Fibroblast of lung (primary cell): ENCODE data around the gene FSTL4. TPM values are rescaled to one million over a fixed set of nuclear protein-coding genes. Genes with fewer than 3 reads are reported as not detected.

Experiments
- DNase-seq, 2 donors: peaks; one replicate each; pipeline versions ENCODE4 v3.0.0 to v3.0.0-alpha.2; 2010; ENCODE audit warnings: low read depth in 2 of 2
- H2AFZ ChIP-seq: 2 replicates; pipeline ENCODE4 v1.5.1; 2012; ENCODE audit warnings: low read length, control low read depth, inconsistent platforms
- H3K27ac ChIP-seq: 2 replicates; pipeline ENCODE4 v1.5.1; 2011; ENCODE audit warnings: low read length, control low read depth; ENCODE audit not compliant: insufficient read depth
- H3K27me3 ChIP-seq: 2 replicates; pipeline ENCODE4 v1.5.1; 2011; ENCODE audit warnings: mild to moderate bottlenecking, low read length; ENCODE audit not compliant: control insufficient read depth, insufficient read depth
- H3K36me3 ChIP-seq: 2 replicates; pipeline ENCODE4 v1.5.1; 2011; ENCODE audit warnings: low read length; ENCODE audit not compliant: control insufficient read depth, insufficient read depth
- H3K4me1 ChIP-seq: 2 replicates; pipeline ENCODE4 v1.5.1; 2011; ENCODE audit warnings: low read length; ENCODE audit not compliant: control insufficient read depth, insufficient read depth; ENCODE audit errors: extremely low read depth
- H3K4me2 ChIP-seq: 2 replicates; pipeline ENCODE4 v1.5.1; 2011; ENCODE audit warnings: low read length, control low read depth; ENCODE audit not compliant: insufficient read depth; ENCODE audit errors: extremely low read depth
- H3K4me3 ChIP-seq, 4 experiments: fragments of 200-600 bp in 1 of 4; sonication (generic) in 1 of 4; replicated peaks in 1 of 4; 2 replicates each; pipeline ENCODE4 v1.5.1; 2011 to 2016; ENCODE audit warnings: low read length in 4 of 4, low read depth in 3 of 4, mild to moderate bottlenecking in 3 of 4, control low read depth in 2 of 4, inconsistent platforms in 1 of 4, mixed read lengths in 1 of 4; ENCODE audit not compliant: insufficient read depth in 1 of 4; ENCODE audit errors: control extremely low read depth in 1 of 4
- H3K79me2 ChIP-seq: 2 replicates; pipeline ENCODE4 v1.5.1; 2012; ENCODE audit warnings: mild to moderate bottlenecking, low read length, inconsistent platforms; ENCODE audit not compliant: control insufficient read depth, insufficient read depth
- H3K9ac ChIP-seq: 2 replicates; pipeline ENCODE4 v1.5.1; 2011; ENCODE audit warnings: mild to moderate bottlenecking, low read length, control low read depth; ENCODE audit not compliant: insufficient read depth
- H3K9me3 ChIP-seq: 2 replicates; pipeline ENCODE4 v1.5.1; 2012; ENCODE audit warnings: low read depth, low read length; ENCODE audit not compliant: control insufficient read depth, insufficient read depth
- H4K20me1 ChIP-seq: 2 replicates; pipeline ENCODE4 v1.5.1; 2011; ENCODE audit warnings: low read length; ENCODE audit not compliant: control insufficient read depth, insufficient read depth; ENCODE audit errors: extremely low read depth
- EZH2 ChIP-seq: IDR thresholded peaks from 2 replicates; pipeline ENCODE4 v1.5.1; 2012; ENCODE audit warnings: low read length, control low read depth, mild to moderate bottlenecking; ENCODE audit errors: missing control alignments
- polyA plus RNA-seq, 2 donors: library from polyadenylated mRNA; depleted of rRNA in 1 of 2; stranded (reverse) in 1 of 2; unstranded in 1 of 2; fragments of >200 nt; gene quantifications; 2 replicates each; pipeline ENCODE4 v1.2.1, GENCODE V29; 2011 to 2012; ENCODE audit warnings: missing spikeins in 1 of 2
- total RNA-seq: library from RNA; depleted of rRNA; stranded (reverse); fragments of >200 nt; gene quantifications from 2 replicates; pipeline ENCODE4 v1.2.1, GENCODE V29; 2014
- TF ChIP-seq, protein P1 (sequence below), 2 donors: IDR thresholded peaks in 1 of 2; conservative IDR thresholded peaks in 1 of 2; 1 replicate in 1 of 2; 2 replicates in 1 of 2; pipeline ENCODE4 v1.5.1; 2011 to 2012; ENCODE audit warnings: low read length in 2 of 2, control low read depth in 1 of 2, inconsistent platforms in 1 of 2, low read depth in 1 of 2, mild to moderate bottlenecking in 1 of 2

The FSTL4 gene
- total and polyA plus RNA-seq, 2 donors (not counting 1 experiment from before 2014, with no cell fraction given): 0.17 to 0.33 TPM

DNA sequence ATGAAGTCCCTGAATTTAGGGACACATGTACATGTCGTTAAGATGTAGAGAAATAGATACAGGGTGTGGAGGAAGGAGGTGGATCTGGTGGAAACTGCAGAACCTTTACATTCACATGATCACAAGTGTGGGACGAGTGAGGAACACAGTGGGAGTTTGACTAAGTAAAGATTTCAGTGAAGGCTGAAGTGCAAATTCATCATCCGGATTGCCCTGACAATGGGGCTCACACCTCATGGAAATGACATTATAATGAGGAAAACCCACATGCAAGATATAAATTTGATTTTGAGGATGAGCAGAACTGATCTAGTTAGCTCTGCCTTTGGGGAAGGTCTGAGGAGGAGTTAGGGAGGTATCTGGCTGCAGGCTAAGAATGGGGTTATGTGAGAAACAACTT is 173.9 kb downstream of the FSTL4 start:
- H3K9me3 ChIP-seq: no peaks in the 10 kb centered on the region
- H3K4me3 ChIP-seq: no peak overlapping the region
- no peak overlapping the region for H3K4me2 ChIP-seq
- no peaks in the 10 kb centered on the region for H3K36me3 ChIP-seq
- no peak for DNase-seq
- H3K27ac ChIP-seq: no peak overlapping the region
- no peak overlapping the region for H2AFZ ChIP-seq
- H3K27me3 ChIP-seq: no peaks in the 10 kb centered on the region
- H3K79me2 ChIP-seq: no peaks in the 10 kb centered on the region
- no peaks in the 10 kb centered on the region for H4K20me1 ChIP-seq
- H3K9ac ChIP-seq: no peak overlapping the region
- TF ChIP-seq, protein P1, sequence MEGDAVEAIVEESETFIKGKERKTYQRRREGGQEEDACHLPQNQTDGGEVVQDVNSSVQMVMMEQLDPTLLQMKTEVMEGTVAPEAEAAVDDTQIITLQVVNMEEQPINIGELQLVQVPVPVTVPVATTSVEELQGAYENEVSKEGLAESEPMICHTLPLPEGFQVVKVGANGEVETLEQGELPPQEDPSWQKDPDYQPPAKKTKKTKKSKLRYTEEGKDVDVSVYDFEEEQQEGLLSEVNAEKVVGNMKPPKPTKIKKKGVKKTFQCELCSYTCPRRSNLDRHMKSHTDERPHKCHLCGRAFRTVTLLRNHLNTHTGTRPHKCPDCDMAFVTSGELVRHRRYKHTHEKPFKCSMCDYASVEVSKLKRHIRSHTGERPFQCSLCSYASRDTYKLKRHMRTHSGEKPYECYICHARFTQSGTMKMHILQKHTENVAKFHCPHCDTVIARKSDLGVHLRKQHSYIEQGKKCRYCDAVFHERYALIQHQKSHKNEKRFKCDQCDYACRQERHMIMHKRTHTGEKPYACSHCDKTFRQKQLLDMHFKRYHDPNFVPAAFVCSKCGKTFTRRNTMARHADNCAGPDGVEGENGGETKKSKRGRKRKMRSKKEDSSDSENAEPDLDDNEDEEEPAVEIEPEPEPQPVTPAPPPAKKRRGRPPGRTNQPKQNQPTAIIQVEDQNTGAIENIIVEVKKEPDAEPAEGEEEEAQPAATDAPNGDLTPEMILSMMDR (conservative IDR thresholded peaks at IDR 0.05 in 1 of 2, IDR thresholded peaks at IDR 0.05 in 1 of 2; ENCODE audit: low read depth in 1 of 2, low read length in 2 of 2): no peak
- no peak for TF ChIP-seq EZH2
- H3K4me1 ChIP-seq: no peaks in the 10 kb centered on the region

DNA sequence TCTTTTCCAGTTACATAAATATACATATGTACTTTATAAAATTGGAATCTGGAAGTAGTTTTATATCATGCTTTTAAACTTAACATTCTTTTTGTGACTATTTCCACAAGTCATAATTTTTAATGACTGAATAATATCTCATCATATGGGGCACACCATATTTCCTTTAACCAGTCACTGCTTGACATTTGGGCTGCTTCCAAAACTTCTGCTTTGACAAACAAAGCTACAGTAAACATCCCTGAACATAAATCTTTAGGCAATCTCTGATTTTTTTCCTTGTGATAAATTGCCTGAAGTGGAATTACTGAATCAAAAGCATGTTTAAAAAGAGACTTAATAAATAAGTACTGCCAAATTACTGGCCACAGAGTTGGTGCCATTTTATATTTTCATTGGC is 178.0 kb downstream of the FSTL4 start:
- H3K4me2 ChIP-seq: no peak overlapping the region
- no peak overlapping the region for H2AFZ ChIP-seq
- no peaks in the 10 kb centered on the region for H3K4me1 ChIP-seq
- H3K27ac ChIP-seq: no peak overlapping the region
- no peaks in the 10 kb centered on the region for H4K20me1 ChIP-seq
- no peak overlapping the region for H3K9ac ChIP-seq
- H3K79me2 ChIP-seq: no peaks in the 10 kb centered on the region
- no peaks in the 10 kb centered on the region for H3K36me3 ChIP-seq
- DNase-seq: no peak
- H3K27me3 ChIP-seq: no peaks in the 10 kb centered on the region
- H3K9me3 ChIP-seq: no peaks in the 10 kb centered on the region
- no peak overlapping the region for H3K4me3 ChIP-seq
- TF ChIP-seq EZH2: no peak
- TF ChIP-seq, protein P1 (conservative IDR thresholded peaks at IDR 0.05 in 1 of 2, IDR thresholded peaks at IDR 0.05 in 1 of 2; ENCODE audit: low read depth in 1 of 2, low read length in 2 of 2): no peak

DNA sequence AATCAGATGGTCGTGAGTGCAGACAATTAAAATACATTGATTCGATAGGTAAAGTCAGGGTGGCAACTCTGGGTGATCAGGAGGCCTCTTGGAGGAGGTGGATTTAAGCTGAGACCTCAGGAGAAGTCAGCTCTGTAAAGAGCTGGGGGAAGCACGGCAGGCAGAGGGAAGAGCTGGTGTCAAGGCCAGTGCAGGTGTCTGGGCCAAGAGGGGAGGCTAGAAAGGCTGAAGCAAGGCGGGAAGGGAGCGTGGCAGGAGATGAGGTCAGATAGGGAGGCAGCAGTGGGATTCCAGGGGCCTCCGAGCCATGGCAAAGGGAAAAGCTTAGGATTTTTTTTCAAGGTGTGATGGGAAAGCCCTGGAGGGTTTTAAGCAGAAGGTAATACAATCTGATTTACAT is 178.7 kb downstream of the FSTL4 start:
- no peak overlapping the region for H3K9ac ChIP-seq
- H3K36me3 ChIP-seq: no peaks in the 10 kb centered on the region
- no peak overlapping the region for H3K4me3 ChIP-seq
- H3K9me3 ChIP-seq: no peaks in the 10 kb centered on the region
- H3K27me3 ChIP-seq: no peaks in the 10 kb centered on the region
- no peak overlapping the region for H3K27ac ChIP-seq
- DNase-seq: no peak
- TF ChIP-seq EZH2: no peak
- TF ChIP-seq, protein P1 (conservative IDR thresholded peaks at IDR 0.05 in 1 of 2, IDR thresholded peaks at IDR 0.05 in 1 of 2; ENCODE audit: low read depth in 1 of 2, low read length in 2 of 2): no peak
- H4K20me1 ChIP-seq: no peaks in the 10 kb centered on the region
- H2AFZ ChIP-seq: no peak overlapping the region
- no peaks in the 10 kb centered on the region for H3K4me1 ChIP-seq
- no peaks in the 10 kb centered on the region for H3K79me2 ChIP-seq
- no peak overlapping the region for H3K4me2 ChIP-seq
